Measurements from ENCODE around the gene APOC1.
A peak's percentile ranks its signal among the peaks of the same experiment; 100 is the strongest.

- TF ChIP-seq, protein P1, sequence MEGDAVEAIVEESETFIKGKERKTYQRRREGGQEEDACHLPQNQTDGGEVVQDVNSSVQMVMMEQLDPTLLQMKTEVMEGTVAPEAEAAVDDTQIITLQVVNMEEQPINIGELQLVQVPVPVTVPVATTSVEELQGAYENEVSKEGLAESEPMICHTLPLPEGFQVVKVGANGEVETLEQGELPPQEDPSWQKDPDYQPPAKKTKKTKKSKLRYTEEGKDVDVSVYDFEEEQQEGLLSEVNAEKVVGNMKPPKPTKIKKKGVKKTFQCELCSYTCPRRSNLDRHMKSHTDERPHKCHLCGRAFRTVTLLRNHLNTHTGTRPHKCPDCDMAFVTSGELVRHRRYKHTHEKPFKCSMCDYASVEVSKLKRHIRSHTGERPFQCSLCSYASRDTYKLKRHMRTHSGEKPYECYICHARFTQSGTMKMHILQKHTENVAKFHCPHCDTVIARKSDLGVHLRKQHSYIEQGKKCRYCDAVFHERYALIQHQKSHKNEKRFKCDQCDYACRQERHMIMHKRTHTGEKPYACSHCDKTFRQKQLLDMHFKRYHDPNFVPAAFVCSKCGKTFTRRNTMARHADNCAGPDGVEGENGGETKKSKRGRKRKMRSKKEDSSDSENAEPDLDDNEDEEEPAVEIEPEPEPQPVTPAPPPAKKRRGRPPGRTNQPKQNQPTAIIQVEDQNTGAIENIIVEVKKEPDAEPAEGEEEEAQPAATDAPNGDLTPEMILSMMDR (IDR thresholded peaks at IDR 0.05), result peak; percentile 25
- TF ChIP-seq EZH2 (IDR thresholded peaks at IDR 0.05), result no peak
Observed at GRCh38 chr19:44891016-44891882, 23.2 kb upstream of the APOC1 start, which contains the start of gene TOMM40.
